Neural cell (in vitro differentiated cells): ENCODE measurements around the gene VAV3. TPM values are rescaled to one million over a fixed set of nuclear protein-coding genes. Genes with fewer than 3 reads are reported as not detected.

ENCODE experiments used
- H2AFZ ChIP-seq: fragments of 200-600, 300-800 bp; sonication (generic), shearing (Covaris generic); 2 replicates; pipeline ENCODE4 v1.6.0; 2014; ENCODE audit warnings: low read depth, mild to moderate bottlenecking, antibody characterized with exemption, low read length, moderate library complexity
- H3F3A ChIP-seq: fragments of 200-600 bp; shearing (Covaris generic); 2 replicates; pipeline ENCODE4 v1.6.1; 2016; ENCODE audit warnings: mild to moderate bottlenecking, moderate library complexity, mixed read lengths, antibody characterized with exemption, low read length; ENCODE audit not compliant: insufficient read depth, poor library complexity, severe bottlenecking
- H3K27ac ChIP-seq: fragments of 200-600, 300-800 bp; sonication (generic), shearing (Covaris generic); 2 replicates; pipeline ENCODE4 v1.5.1; 2014; ENCODE audit warnings: mild to moderate bottlenecking, low read length, moderate library complexity
- H3K27me3 ChIP-seq: fragments of 300-800, 200-600 bp; sonication (generic), shearing (Covaris generic); 2 replicates; pipeline ENCODE4 v1.6.0; 2014; ENCODE audit warnings: mild to moderate bottlenecking, low read depth, low read length, moderate library complexity; ENCODE audit not compliant: insufficient read depth
- H3K36me3 ChIP-seq: fragments of 300-800, 200-600 bp; sonication (generic), shearing (Covaris generic); 2 replicates; pipeline ENCODE4 v1.5.1; 2014; ENCODE audit warnings: mild to moderate bottlenecking, antibody characterized with exemption, low read length, moderate library complexity; ENCODE audit not compliant: insufficient read depth
- H3K4me2 ChIP-seq: fragments of 300-800, 200-600 bp; sonication (generic), shearing (Covaris generic); 2 replicates; pipeline ENCODE4 v1.6.0; 2014; ENCODE audit warnings: mild to moderate bottlenecking, low read length
- H3K4me3 ChIP-seq: fragments of 300-800, 200-600 bp; sonication (generic), shearing (Covaris generic); 2 replicates; pipeline ENCODE4 v1.5.1; 2014; ENCODE audit warnings: mild to moderate bottlenecking, low read length, moderate library complexity
- H3K79me2 ChIP-seq: fragments of 200-600 bp; shearing (Covaris generic); replicated peaks from 2 replicates; pipeline ENCODE4 v1.6.0; 2014; ENCODE audit warnings: mild to moderate bottlenecking, low read length, moderate library complexity; ENCODE audit not compliant: insufficient read depth
- H3K9ac ChIP-seq: fragments of 300-800, 200-600 bp; sonication (generic), shearing (Covaris generic); 2 replicates; pipeline ENCODE4 v1.6.1; 2016; ENCODE audit warnings: mild to moderate bottlenecking, low read length, mixed read lengths
- H3K9me2 ChIP-seq: fragments of 200-600 bp; shearing (Covaris generic); 2 replicates; pipeline ENCODE4 v1.6.1; 2016; ENCODE audit warnings: mild to moderate bottlenecking, low read length, mixed read lengths; ENCODE audit not compliant: insufficient read depth
- H3K9me3 ChIP-seq: fragments of 200-600, 300-800 bp; sonication (generic), shearing (Covaris generic); 2 replicates; pipeline ENCODE4 v1.6.1; 2016; ENCODE audit warnings: mild to moderate bottlenecking, mixed run types, low read length, moderate library complexity, mixed read lengths
- H4K20me1 ChIP-seq: fragments of 200-600 bp; shearing (Covaris generic); 2 replicates; pipeline ENCODE4 v1.6.1; 2016; ENCODE audit warnings: mild to moderate bottlenecking, mixed run types; ENCODE audit not compliant: insufficient read depth
- CTCF ChIP-seq: fragments of 450-650 bp; IDR thresholded peaks from 2 replicates; pipeline ENCODE4 v1.5.1; 2014; ENCODE audit warnings: antibody characterized with exemption, mild to moderate bottlenecking, moderate library complexity; ENCODE audit not compliant: poor library complexity, severe bottlenecking
- EP300 ChIP-seq: fragments of 450-650 bp; conservative IDR thresholded peaks from 2 replicates; pipeline ENCODE4 v1.6.1; 2014; ENCODE audit warnings: antibody characterized with exemption, mild to moderate bottlenecking, moderate library complexity; ENCODE audit not compliant: poor library complexity, severe bottlenecking
- EZH2 ChIP-seq: fragments of 200-600, 300-800 bp; shearing (Covaris generic), sonication (generic); IDR thresholded peaks from 2 replicates; pipeline ENCODE4 v1.6.1; 2014; ENCODE audit warnings: antibody characterized with exemption, low read length, borderline replicate concordance, mild to moderate bottlenecking; ENCODE audit not compliant: insufficient read depth, poor library complexity, severe bottlenecking
- MXI1 ChIP-seq: fragments of 450-650 bp; conservative IDR thresholded peaks from 2 replicates; pipeline ENCODE4 v1.6.1; 2014; ENCODE audit warnings: antibody characterized with exemption, mild to moderate bottlenecking; ENCODE audit not compliant: poor library complexity, severe bottlenecking
- POLR2AphosphoS5 ChIP-seq: IDR thresholded peaks from 2 replicates; pipeline ENCODE4 v1.6.1; 2012
- RAD21 ChIP-seq: fragments of 450-650 bp; conservative IDR thresholded peaks from 2 replicates; pipeline ENCODE4 v1.6.1; 2014; ENCODE audit warnings: antibody characterized with exemption, mild to moderate bottlenecking, moderate library complexity
- REST ChIP-seq: IDR thresholded peaks from 2 replicates; pipeline ENCODE4 v1.6.1; 2012; ENCODE audit warnings: borderline replicate concordance
- SMC3 ChIP-seq: fragments of 450-650 bp; conservative IDR thresholded peaks from 2 replicates; pipeline ENCODE4 v1.6.1; 2014; ENCODE audit warnings: antibody characterized with exemption, mild to moderate bottlenecking, moderate library complexity; ENCODE audit not compliant: poor library complexity
- TAF1 ChIP-seq: IDR thresholded peaks from 2 replicates; pipeline ENCODE4 v1.6.1; 2012; ENCODE audit warnings: low read depth
- polyA plus RNA-seq: library from polyadenylated mRNA; depleted of rRNA; stranded (reverse); fragments of >200 nt; gene quantifications from 2 replicates; pipeline ENCODE4 v1.2.3, GENCODE V29; 2014

Gene VAV3
- polyA plus RNA-seq, 1 donor from 2014 or later = 7.6 TPM

- TF ChIP-seq SMC3 (no peak), EZH2 (no peak), EP300 (no peak), RAD21 (no peak), TAF1 (no peak), REST (no peak), MXI1 (no peak), POLR2AphosphoS5 (no peak), CTCF (no peak)
- Histone ChIP-seq H4K20me1 (no peaks in the 10 kb centered on the region), H3K9ac (no peak overlapping the region), H3K9me2 (no peaks in the 10 kb centered on the region), H3K36me3 (no peaks in the 10 kb centered on the region), H3F3A (no peaks in the 10 kb centered on the region), H3K4me2 (no peak overlapping the region), H3K4me3 (no peak overlapping the region), H3K9me3 (no peaks in the 10 kb centered on the region), H3K27ac (no peak overlapping the region), H3K79me2 (no peaks in the 10 kb centered on the region), H2AFZ (no peak overlapping the region), H3K27me3 (no peaks in the 10 kb centered on the region)
Measured at GRCh38 chr1:107524301-107524700, 440.7 kb downstream of the VAV3 start.

- Histone ChIP-seq H3K9me3 (no peaks in the 10 kb centered on the region), H3K27ac (no peak overlapping the region), H2AFZ (no peak overlapping the region), H3K36me3 (no peaks in the 10 kb centered on the region), H4K20me1 (no peaks in the 10 kb centered on the region), H3K27me3 (no peaks in the 10 kb centered on the region), H3K79me2 (no peaks in the 10 kb centered on the region), H3K4me3 (no peak overlapping the region), H3K9ac (no peak overlapping the region), H3K4me2 (no peak overlapping the region), H3F3A (no peaks in the 10 kb centered on the region), H3K9me2 (no peaks in the 10 kb centered on the region)
- TF ChIP-seq TAF1 = no peak
- TF ChIP-seq EP300 = no peak
- TF ChIP-seq CTCF = no peak
- TF ChIP-seq REST = no peak
- TF ChIP-seq MXI1 = no peak
- TF ChIP-seq POLR2AphosphoS5 = no peak
- no peak for TF ChIP-seq RAD21
- TF ChIP-seq SMC3 = no peak
- no peak for TF ChIP-seq EZH2
Measured at GRCh38 chr1:107523736-107524135, 441.2 kb downstream of the VAV3 start.
